ENCODE results near the gene NUCKS1.

GRCh38 chr1:205780335-205780734 is 30.4 kb upstream of the NUCKS1 start:
- TF ChIP-seq CTCF (conservative IDR thresholded peaks at IDR 0.05; ENCODE audit: low read depth, low read length) (no peak), EZH2 (IDR thresholded peaks at IDR 0.05; ENCODE audit: low read length, unreplicated experiment) (no peak)

All from PC-3 (cell line).